ENCODE results near the gene CBFA2T3. TPM values are rescaled to one million over a fixed set of nuclear protein-coding genes. Genes with fewer than 3 reads are reported as not detected.

The CBFA2T3 gene
- total and polyA plus RNA-seq, 2 of the 8 experiments (the other 6 are each of a cell fraction or from before 2014, with no cell fraction given), result 0.51 to 1.3 TPM

DNA sequence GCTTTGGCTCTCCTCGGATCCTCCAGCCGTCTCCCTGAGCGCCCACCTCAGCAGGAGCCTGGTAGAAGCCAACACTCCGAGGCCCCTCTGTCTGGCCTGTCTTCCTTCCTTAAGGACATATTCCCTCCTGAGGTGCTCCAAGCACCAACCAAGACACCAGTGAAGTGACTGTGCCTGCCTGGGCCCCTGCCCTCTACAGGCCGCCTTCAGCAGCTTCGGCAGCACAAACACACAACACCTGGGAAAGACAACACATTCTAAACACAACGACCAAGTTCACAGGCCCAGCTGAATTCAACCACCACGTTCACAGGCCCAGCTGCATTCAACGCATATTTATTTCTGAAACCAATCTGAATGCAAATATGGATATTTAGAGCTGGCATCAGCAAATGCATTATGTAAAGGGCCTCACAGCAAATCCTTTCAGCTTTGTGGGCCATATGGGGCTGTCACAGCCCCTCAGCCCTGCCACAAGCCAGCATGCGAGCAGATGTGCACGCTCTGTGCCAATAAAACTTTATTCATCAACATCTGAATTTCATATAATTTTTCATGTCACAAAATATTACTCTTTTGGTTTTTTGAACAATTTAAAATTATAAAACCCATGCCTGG, 132.5 kb downstream of the CBFA2T3 start:
- no peak overlapping the region for H4K5ac ChIP-seq (ENCODE audit: insufficient read length, low read depth, low read length)
- H2BK15ac ChIP-seq (ENCODE audit: low read length), result no peak overlapping the region
- FAIRE-seq (no peak), DNase-seq (ENCODE audit: low read depth in 1 of 2, low spot score in 2 of 2) (no peak)
- no peaks in the 10 kb centered on the region for H3K23me2 ChIP-seq (ENCODE audit: low read depth, low read length)
- H3K4me3 ChIP-seq (ENCODE audit: extremely low read depth in 1 of 4, insufficient read depth in 2 of 4, low read depth in 3 of 4, low read length in 4 of 4), result no peak overlapping the region
- H2BK5ac ChIP-seq (ENCODE audit: low read depth, low read length), result no peak overlapping the region
- no peak overlapping the region for H3K4me2 ChIP-seq (ENCODE audit: insufficient read depth in 1 of 2, low read depth in 2 of 2, low read length in 2 of 2)
- peaks cover 0 to 4% (median 0%) of the 10 kb centered on the region in 4 experiments; a peak in 2 of 8 replicates for H3K36me3 ChIP-seq (ENCODE audit: control insufficient read depth in 2 of 4, insufficient read depth in 4 of 4, low read length in 3 of 4)
- no peak overlapping the region for H3K23ac ChIP-seq (ENCODE audit: insufficient read length)
- no peak overlapping the region for H2BK12ac ChIP-seq (ENCODE audit: low read depth, low read length)
- H2AK5ac ChIP-seq (ENCODE audit: low read depth, low read length), result no peak overlapping the region
- no peak for TF ChIP-seq NRF1 (IDR thresholded peaks at IDR 0.05; ENCODE audit: low read depth, low read length)
- TF ChIP-seq RAD21 (IDR thresholded peaks at IDR 0.05 in 1 of 2, conservative IDR thresholded peaks at IDR 0.05 in 1 of 2; ENCODE audit: low read depth in 2 of 2, low read length in 2 of 2), result peak in 1 of 2 experiments; percentile 29; a peak in 1 of 4 replicates
- TF ChIP-seq TEAD4 (IDR thresholded peaks at IDR 0.05; ENCODE audit: low read depth, low read length), result no peak
- TF ChIP-seq, protein P1, sequence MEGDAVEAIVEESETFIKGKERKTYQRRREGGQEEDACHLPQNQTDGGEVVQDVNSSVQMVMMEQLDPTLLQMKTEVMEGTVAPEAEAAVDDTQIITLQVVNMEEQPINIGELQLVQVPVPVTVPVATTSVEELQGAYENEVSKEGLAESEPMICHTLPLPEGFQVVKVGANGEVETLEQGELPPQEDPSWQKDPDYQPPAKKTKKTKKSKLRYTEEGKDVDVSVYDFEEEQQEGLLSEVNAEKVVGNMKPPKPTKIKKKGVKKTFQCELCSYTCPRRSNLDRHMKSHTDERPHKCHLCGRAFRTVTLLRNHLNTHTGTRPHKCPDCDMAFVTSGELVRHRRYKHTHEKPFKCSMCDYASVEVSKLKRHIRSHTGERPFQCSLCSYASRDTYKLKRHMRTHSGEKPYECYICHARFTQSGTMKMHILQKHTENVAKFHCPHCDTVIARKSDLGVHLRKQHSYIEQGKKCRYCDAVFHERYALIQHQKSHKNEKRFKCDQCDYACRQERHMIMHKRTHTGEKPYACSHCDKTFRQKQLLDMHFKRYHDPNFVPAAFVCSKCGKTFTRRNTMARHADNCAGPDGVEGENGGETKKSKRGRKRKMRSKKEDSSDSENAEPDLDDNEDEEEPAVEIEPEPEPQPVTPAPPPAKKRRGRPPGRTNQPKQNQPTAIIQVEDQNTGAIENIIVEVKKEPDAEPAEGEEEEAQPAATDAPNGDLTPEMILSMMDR (IDR thresholded peaks at IDR 0.05; ENCODE audit: control extremely low read depth in 1 of 3, insufficient read depth in 1 of 3, low read depth in 1 of 3, low read length in 3 of 3), result peak in 2 of 3 experiments; percentile 35 to 47; a peak in 2 of 4 replicates
- peak; percentile 62; the same call in 1 of the 2 replicates for TF ChIP-seq GABPA (IDR thresholded peaks at IDR 0.05; ENCODE audit: borderline replicate concordance, insufficient read depth, low read length)
- H3K56ac ChIP-seq (replicated peaks; ENCODE audit: insufficient read length, low read depth, low read length), result no peak overlapping the region
- ChIA-PET CTCF (ENCODE audit: partially characterized antibody) (interaction anchor here (0.6 to 1.1 kb wide), 4 partner anchors 8 to 722 kb away, joined by 3 to 4 read pairs (median 4); no protein-coding TSS in a partner anchor), POLR2A (ENCODE audit: partially characterized antibody) (no interaction called here)
- H3K79me2 ChIP-seq (ENCODE audit: control insufficient read depth in 1 of 2, insufficient read depth in 2 of 2, low read length in 2 of 2), result no peaks in the 10 kb centered on the region
- H2BK20ac ChIP-seq (ENCODE audit: low read length), result no peak overlapping the region
- no peak overlapping the region for H3K18ac ChIP-seq (ENCODE audit: extremely low read depth, low read length)
- H3K4ac ChIP-seq (replicated peaks; ENCODE audit: insufficient read length, low read depth, low read length), result no peak overlapping the region
- WGBS, 2 experiments (ENCODE audit: extremely low coverage in 1 of 2, insufficient coverage in 1 of 2, insufficient read length in 1 of 2, insufficient replicate concordance in 2 of 2, low coverage in 1 of 2, low lambda C conversion rate in 2 of 2, missing lambda C conversion rate in 1 of 2), result 72% methylated on average over 10 of the region's 11 CpGs; no CpG with 5 or more reads in 1 of the 2 experiments
- no peak overlapping the region for H2AFZ ChIP-seq (ENCODE audit: low read length)
- H3K9ac ChIP-seq (replicated peaks in 1 of 4; ENCODE audit: extremely low read depth in 1 of 4, low read depth in 3 of 4, low read length in 3 of 4), result no peak overlapping the region
- no peaks in the 10 kb centered on the region for H3K79me1 ChIP-seq (ENCODE audit: low read depth, low read length)
- no peak overlapping the region for H3K14ac ChIP-seq (ENCODE audit: insufficient read length)
- H4K91ac ChIP-seq (replicated peaks; ENCODE audit: insufficient read length, low read length), result no peak overlapping the region
- H4K8ac ChIP-seq (ENCODE audit: extremely low read depth, insufficient read depth, low read length), result no peak overlapping the region
- no peaks in the 10 kb centered on the region for H3K27me3 ChIP-seq (replicated peaks in 1 of 4; ENCODE audit: control insufficient read depth in 3 of 4, extremely low read depth in 1 of 4, insufficient read depth in 3 of 4, low read length in 3 of 4)
- H3K27ac ChIP-seq (ENCODE audit: low read depth, low read length), result no peak overlapping the region
- no peaks in the 10 kb centered on the region for H3K9me3 ChIP-seq (ENCODE audit: insufficient read depth in 2 of 2, low read depth in 1 of 2, low read length in 1 of 2)
- H2BK120ac ChIP-seq (replicated peaks; ENCODE audit: low read depth, low read length), result no peak overlapping the region
- H3K4me1 ChIP-seq (replicated peaks in 1 of 4; ENCODE audit: control insufficient read depth in 3 of 4, insufficient read depth in 4 of 4, low read length in 3 of 4), result no peaks in the 10 kb centered on the region
- peaks cover 0 to 2% of the 10 kb centered on the region in 2 experiments for H4K20me1 ChIP-seq (replicated peaks in 1 of 2; ENCODE audit: control insufficient read depth in 1 of 2, insufficient read depth in 2 of 2, low read length in 2 of 2)
